Cardiac muscle cell (in vitro differentiated cells and primary cell): ENCODE results near the gene CYB561D1. TPM values are rescaled to one million over a fixed set of nuclear protein-coding genes. Genes with fewer than 3 reads are reported as not detected.

Experiments
- DNase-seq, 2 donors: peaks; one replicate each; pipeline versions ENCODE4 v3.0.0 to v3.0.0-alpha.2; 2010 to 2017; ENCODE audit warnings: low read depth in 1 of 2, low spot score in 1 of 2
- H3K27ac ChIP-seq: fragments of 200-600 bp; sonication (generic); 2 replicates; pipeline ENCODE4 v1.5.1; 2016
- H3K27me3 ChIP-seq: fragments of 200-600 bp; sonication (generic); 2 replicates; pipeline ENCODE4 v1.6.0; 2016; ENCODE audit warnings: control low read depth
- H3K36me3 ChIP-seq: fragments of 200-600 bp; sonication (generic); 2 replicates; pipeline ENCODE4 v1.5.1; 2016; ENCODE audit warnings: control low read depth
- H3K4me1 ChIP-seq: fragments of 200-600 bp; sonication (generic); 2 replicates; pipeline ENCODE4 v1.8.1; 2017; ENCODE audit warnings: low read depth, mild to moderate bottlenecking, mixed run types
- H3K4me3 ChIP-seq: fragments of 200-600 bp; sonication (generic); 2 replicates; pipeline ENCODE4 v1.5.1; 2016; ENCODE audit warnings: mild to moderate bottlenecking
- H3K9me3 ChIP-seq: fragments of 200-600 bp; sonication (generic); 2 replicates; pipeline ENCODE4 v1.5.1; 2017; ENCODE audit warnings: low read depth, mild to moderate bottlenecking, control low read depth
- CTCF ChIP-seq: IDR thresholded peaks from 2 replicates; pipeline ENCODE4 v1.5.1; 2012; ENCODE audit warnings: low read depth, mild to moderate bottlenecking, low read length
- polyA plus RNA-seq: library from polyadenylated mRNA; unstranded; fragments of >200 nt; fragmentation: Nextera tagmentation; extraction: Ambion mirVana; gene quantifications from 2 replicates; pipeline ENCODE4 v1.2.1, GENCODE V29; 2016
- total RNA-seq: library from RNA; depleted of rRNA; stranded (reverse); fragments of >200 nt; gene quantifications from 2 replicates; pipeline ENCODE4 v1.2.3, GENCODE V29; 2016

The CYB561D1 gene
- total and polyA plus RNA-seq, 2 experiments from 2014 or later = 5.3 to 6.6 TPM

DNA sequence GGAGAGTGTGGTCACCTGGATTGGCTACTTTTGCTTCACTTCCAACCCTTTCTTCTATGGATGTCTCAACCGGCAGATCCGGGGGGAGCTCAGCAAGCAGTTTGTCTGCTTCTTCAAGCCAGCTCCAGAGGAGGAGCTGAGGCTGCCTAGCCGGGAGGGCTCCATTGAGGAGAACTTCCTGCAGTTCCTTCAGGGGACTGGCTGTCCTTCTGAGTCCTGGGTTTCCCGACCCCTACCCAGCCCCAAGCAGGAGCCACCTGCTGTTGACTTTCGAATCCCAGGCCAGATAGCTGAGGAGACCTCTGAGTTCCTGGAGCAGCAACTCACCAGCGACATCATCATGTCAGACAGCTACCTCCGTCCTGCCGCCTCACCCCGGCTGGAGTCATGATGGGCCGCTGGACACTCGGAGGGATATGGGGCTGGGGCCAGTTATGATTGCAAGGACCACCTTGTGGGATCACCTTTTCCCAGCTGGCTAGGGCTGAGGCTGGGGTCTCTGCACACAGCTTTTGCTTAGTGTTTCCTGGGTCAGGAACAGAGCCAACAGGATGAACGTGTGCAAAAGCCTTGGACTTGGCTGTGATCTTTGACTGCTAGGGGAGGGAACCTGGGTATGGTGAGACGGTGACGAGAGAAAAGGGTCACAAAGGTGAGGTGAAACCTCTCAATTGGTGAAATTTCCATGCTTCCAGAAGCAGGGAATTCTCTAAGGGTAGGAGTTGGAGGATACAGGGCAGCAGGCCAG lies 50.3 kb downstream of the CYB561D1 start:
- no peak for TF ChIP-seq CTCF
- Histone ChIP-seq H3K4me1 (peaks cover 20% of the 10 kb centered on the region), H3K27ac (no peak overlapping the region), H3K27me3 (no peaks in the 10 kb centered on the region), H3K9me3 (no peaks in the 10 kb centered on the region), H3K36me3 (no peaks in the 10 kb centered on the region), H3K4me3 (no peak overlapping the region)
- DNase-seq = no peak

GRCh38 chr1:109546311-109547109 lies 52.6 kb downstream of the CYB561D1 start:
- no peaks in the 10 kb centered on the region for H3K27me3 ChIP-seq
- peak overlapping the region; percentile 56 for H3K27ac ChIP-seq
- H3K36me3 ChIP-seq = no peaks in the 10 kb centered on the region
- H3K4me3 ChIP-seq = peak overlapping the region; percentile 72
- peak; percentile 81 for TF ChIP-seq CTCF
- DNase-seq = peak; percentile 92
- H3K4me1 ChIP-seq = peaks cover 20% of the 10 kb centered on the region
- H3K9me3 ChIP-seq = no peaks in the 10 kb centered on the region

DNA sequence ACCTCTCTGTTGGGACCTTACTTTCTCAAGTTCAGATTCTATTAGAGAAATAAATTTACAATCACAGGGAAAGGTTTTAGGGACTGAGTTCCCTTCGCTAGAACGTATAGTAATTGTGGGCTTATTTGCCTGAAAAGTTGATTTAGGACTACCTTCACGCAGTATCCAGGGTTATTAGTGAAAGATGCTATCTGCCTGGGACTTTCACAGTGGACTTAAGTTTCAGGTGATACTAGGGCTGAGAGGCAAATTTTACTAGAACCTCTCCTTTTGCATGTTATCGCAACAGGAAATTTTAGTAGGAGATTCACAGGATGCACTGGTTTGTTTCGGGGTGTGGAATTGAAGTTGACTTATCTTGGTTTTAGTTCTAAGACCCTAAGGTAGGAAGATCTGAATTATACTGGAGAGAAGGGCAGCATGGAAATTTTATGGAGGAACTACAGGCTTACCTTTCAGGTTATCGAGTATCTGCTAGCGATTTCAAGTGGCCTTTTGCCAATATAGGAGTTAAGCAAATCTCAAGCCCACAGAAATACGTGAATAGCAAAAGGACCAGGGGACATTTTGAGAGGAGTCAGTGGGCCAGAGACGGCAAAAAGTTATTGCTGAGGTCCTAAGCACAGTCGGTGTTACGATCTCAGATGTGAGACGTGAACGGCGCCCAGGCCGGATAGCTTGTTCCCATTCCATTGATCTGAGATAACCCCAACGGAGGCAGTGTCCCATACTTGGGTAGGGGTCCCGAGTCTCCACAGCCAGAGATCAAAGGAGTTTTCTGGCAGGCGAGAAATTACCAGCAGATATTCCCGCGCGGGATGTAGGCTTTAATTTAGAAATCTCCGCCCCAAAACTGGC lies 53.8 kb downstream of the CYB561D1 start:
- peak in 1 of 2 donors; percentile 21 for DNase-seq
- TF ChIP-seq CTCF = no peak
- H3K9me3 ChIP-seq = no peaks in the 10 kb centered on the region
- no peaks in the 10 kb centered on the region for H3K27me3 ChIP-seq
- H3K36me3 ChIP-seq = no peaks in the 10 kb centered on the region
- peak overlapping the region; percentile 89 for H3K27ac ChIP-seq
- H3K4me1 ChIP-seq = peaks cover 20% of the 10 kb centered on the region
- H3K4me3 ChIP-seq = peak overlapping the region; percentile 72

- no peaks in the 10 kb centered on the region for H3K9me3 ChIP-seq
- peaks cover 20% of the 10 kb centered on the region for H3K4me1 ChIP-seq
- H3K27me3 ChIP-seq = no peaks in the 10 kb centered on the region
- TF ChIP-seq CTCF = no peak
- peak; percentile 96 for DNase-seq
- peak within 1 kb of the TSS; percentile 89 for H3K27ac ChIP-seq
- no peaks in the 10 kb centered on the region for H3K36me3 ChIP-seq
- H3K4me3 ChIP-seq = peak within 1 kb of the TSS; percentile 72
Measured at GRCh38 chr1:109548321-109549267, 54.7 kb downstream of the CYB561D1 start, which contains the start of gene GNAI3. GNAI3 (plus strand) TSS chr1:109548615; CDS start chr1:109548721, 106 bp downstream.

Other genes starting within 250 kb of the CYB561D1 start
- gene CELSR2, start 244.6 kb upstream of the CYB561D1 start, total RNA-seq = 10.3 and 12.9 TPM in 2 replicates
- gene CELSR2, start 244.6 kb upstream of the CYB561D1 start, polyA plus RNA-seq = 5.8 and 6.1 TPM in 2 replicates
- gene PSRC1, start 210.9 kb upstream of the CYB561D1 start, total RNA-seq = 7.5 and 41.8 TPM in 2 replicates
- gene PSRC1, start 210.9 kb upstream of the CYB561D1 start, polyA plus RNA-seq = 13.4 and 45.6 TPM in 2 replicates
- not detected in 2 replicates for gene MYBPHL, start 187.1 kb upstream of the CYB561D1 start, total RNA-seq
- gene MYBPHL, start 187.1 kb upstream of the CYB561D1 start, polyA plus RNA-seq = 0.57 TPM in 1 of 2 replicates, not detected in the other
- 25.0 and 25.9 TPM in 2 replicates for gene SORT1, start 96.2 kb upstream of the CYB561D1 start, total RNA-seq
- gene SORT1, start 96.2 kb upstream of the CYB561D1 start, polyA plus RNA-seq = 27.6 and 35.8 TPM in 2 replicates
- gene PSMA5, start 67.6 kb upstream of the CYB561D1 start, total RNA-seq = 23.9 and 24.8 TPM in 2 replicates
- gene PSMA5, start 67.6 kb upstream of the CYB561D1 start, polyA plus RNA-seq = 96.6 and 103 TPM in 2 replicates
- gene SYPL2, start 27.5 kb upstream of the CYB561D1 start, total RNA-seq = 10.7 and 17.8 TPM in 2 replicates
- gene SYPL2, start 27.5 kb upstream of the CYB561D1 start, polyA plus RNA-seq = 17.0 and 27.3 TPM in 2 replicates
- 14.7 and 17.8 TPM in 2 replicates for gene ATXN7L2, start 10.2 kb upstream of the CYB561D1 start, total RNA-seq
- gene ATXN7L2, start 10.2 kb upstream of the CYB561D1 start, polyA plus RNA-seq = 7.0 and 11.9 TPM in 2 replicates
- 10.5 and 11.2 TPM in 2 replicates for gene AMIGO1, start 15.6 kb downstream of the CYB561D1 start, total RNA-seq
- 7.7 and 10.1 TPM in 2 replicates for gene AMIGO1, start 15.6 kb downstream of the CYB561D1 start, polyA plus RNA-seq
- gene GPR61, start 45.8 kb downstream of the CYB561D1 start, total RNA-seq = 1.9 and 3.3 TPM in 2 replicates
- gene GPR61, start 45.8 kb downstream of the CYB561D1 start, polyA plus RNA-seq = 1.9 and 2.7 TPM in 2 replicates
- 4.7 and 5.0 TPM in 2 replicates for gene GNAI3, start 54.5 kb downstream of the CYB561D1 start, total RNA-seq
- 7.9 and 9.3 TPM in 2 replicates for gene GNAI3, start 54.5 kb downstream of the CYB561D1 start, polyA plus RNA-seq
- gene GNAT2, start 125.5 kb downstream of the CYB561D1 start, total RNA-seq = not detected in 2 replicates
- gene GNAT2, start 125.5 kb downstream of the CYB561D1 start, polyA plus RNA-seq = 0.22 TPM in 1 of 2 replicates, not detected in the other
- gene AMPD2, start 125.7 kb downstream of the CYB561D1 start, total RNA-seq = 72.8 and 116 TPM in 2 replicates
- 47.9 and 53.2 TPM in 2 replicates for gene AMPD2, start 125.7 kb downstream of the CYB561D1 start, polyA plus RNA-seq
- 53.5 and 65.3 TPM in 2 replicates for gene GSTM4, start 162.0 kb downstream of the CYB561D1 start, total RNA-seq
- gene GSTM4, start 162.0 kb downstream of the CYB561D1 start, polyA plus RNA-seq = 134 and 136 TPM in 2 replicates
- 55.2 and 78.5 TPM in 2 replicates for gene GSTM2, start 174.0 kb downstream of the CYB561D1 start, total RNA-seq
- gene GSTM2, start 174.0 kb downstream of the CYB561D1 start, polyA plus RNA-seq = 117 and 164 TPM in 2 replicates
- gene GSTM1, start 193.7 kb downstream of the CYB561D1 start, total RNA-seq = 5.5 and 14.1 TPM in 2 replicates
- 10.7 and 33.1 TPM in 2 replicates for gene GSTM1, start 193.7 kb downstream of the CYB561D1 start, polyA plus RNA-seq
- gene GSTM5, start 218.2 kb downstream of the CYB561D1 start, total RNA-seq = 0.21 TPM in 1 of 2 replicates, not detected in the other
- not detected in 2 replicates for gene GSTM5, start 218.2 kb downstream of the CYB561D1 start, polyA plus RNA-seq
- 46.9 and 65.8 TPM in 2 replicates for gene GSTM3, start 246.9 kb downstream of the CYB561D1 start, total RNA-seq
- gene GSTM3, start 246.9 kb downstream of the CYB561D1 start, polyA plus RNA-seq = 139 and 167 TPM in 2 replicates